22Rv1 (cell line): ENCODE data around the gene LITAFD.

Source experiments
- ZFX ChIP-seq: fragments of 450-650 bp; IDR thresholded peaks from 2 replicates; pipeline ENCODE4 v1.6.1; 2017; ENCODE audit warnings: antibody characterized with exemption, borderline replicate concordance
- TF ChIP-seq, protein P1 (sequence below): fragments of 450-650 bp; IDR thresholded peaks from 2 replicates; pipeline ENCODE4 v1.5.1; 2017; ENCODE audit warnings: mild to moderate bottlenecking

DNA sequence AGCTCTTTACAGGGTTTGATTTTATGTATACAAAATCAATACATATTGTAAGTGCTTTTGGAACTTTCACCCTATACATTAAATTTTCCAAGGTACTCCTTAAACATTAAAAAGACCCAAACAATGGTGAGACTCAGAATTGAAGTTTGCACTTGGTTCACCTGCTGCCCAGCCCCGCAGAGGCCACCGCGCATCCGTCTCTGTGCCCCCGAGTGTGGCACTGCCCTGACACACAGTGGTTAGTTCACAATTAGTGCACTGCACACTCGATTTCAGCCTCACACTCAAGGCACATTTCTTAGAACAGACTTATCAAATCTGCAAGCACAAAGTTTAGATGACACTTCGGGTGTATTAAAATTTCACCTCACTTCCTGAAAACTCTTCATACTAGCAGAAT is 43.3 kb downstream of the LITAFD start:
- TF ChIP-seq, protein P1, sequence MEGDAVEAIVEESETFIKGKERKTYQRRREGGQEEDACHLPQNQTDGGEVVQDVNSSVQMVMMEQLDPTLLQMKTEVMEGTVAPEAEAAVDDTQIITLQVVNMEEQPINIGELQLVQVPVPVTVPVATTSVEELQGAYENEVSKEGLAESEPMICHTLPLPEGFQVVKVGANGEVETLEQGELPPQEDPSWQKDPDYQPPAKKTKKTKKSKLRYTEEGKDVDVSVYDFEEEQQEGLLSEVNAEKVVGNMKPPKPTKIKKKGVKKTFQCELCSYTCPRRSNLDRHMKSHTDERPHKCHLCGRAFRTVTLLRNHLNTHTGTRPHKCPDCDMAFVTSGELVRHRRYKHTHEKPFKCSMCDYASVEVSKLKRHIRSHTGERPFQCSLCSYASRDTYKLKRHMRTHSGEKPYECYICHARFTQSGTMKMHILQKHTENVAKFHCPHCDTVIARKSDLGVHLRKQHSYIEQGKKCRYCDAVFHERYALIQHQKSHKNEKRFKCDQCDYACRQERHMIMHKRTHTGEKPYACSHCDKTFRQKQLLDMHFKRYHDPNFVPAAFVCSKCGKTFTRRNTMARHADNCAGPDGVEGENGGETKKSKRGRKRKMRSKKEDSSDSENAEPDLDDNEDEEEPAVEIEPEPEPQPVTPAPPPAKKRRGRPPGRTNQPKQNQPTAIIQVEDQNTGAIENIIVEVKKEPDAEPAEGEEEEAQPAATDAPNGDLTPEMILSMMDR = no peak
- TF ChIP-seq ZFX = no peak
